ENCODE data around the gene EPHB1.

EPHB1 gene

GRCh38 chr3:134899786-134900185 lies 104.7 kb downstream of the EPHB1 start:
- no peak for DNase-seq (ENCODE audit: low read depth in 1 of 2, low spot score in 1 of 2)
- no peak for TF ChIP-seq CTCF (IDR thresholded peaks at IDR 0.05; ENCODE audit: insufficient read depth, low read length)
- TF ChIP-seq POLR2AphosphoS5 (IDR thresholded peaks at IDR 0.05; ENCODE audit: low read depth): no peak
- no peak for TF ChIP-seq REST (IDR thresholded peaks at IDR 0.05; ENCODE audit: insufficient replicate concordance, low read depth)
- no peak for TF ChIP-seq GABPA (IDR thresholded peaks at IDR 0.05; ENCODE audit: low read depth)
- TF ChIP-seq SPI1 (IDR thresholded peaks at IDR 0.05; ENCODE audit: borderline replicate concordance, low read depth): no peak
- Histone ChIP-seq H3K27me3 (ENCODE audit: insufficient read depth, poor library complexity, severe bottlenecking) (peaks cover 5% of the 10 kb centered on the region), H3K4me3 (replicated peaks; ENCODE audit: insufficient read depth, low read length) (no peak overlapping the region), H3K27ac (replicated peaks) (no peak overlapping the region)

GRCh38 chr3:134900482-134900881 lies 105.4 kb downstream of the EPHB1 start:
- TF ChIP-seq GABPA (IDR thresholded peaks at IDR 0.05; ENCODE audit: low read depth) (no peak), CTCF (IDR thresholded peaks at IDR 0.05; ENCODE audit: insufficient read depth, low read length) (no peak), REST (IDR thresholded peaks at IDR 0.05; ENCODE audit: insufficient replicate concordance, low read depth) (no peak), SPI1 (IDR thresholded peaks at IDR 0.05; ENCODE audit: borderline replicate concordance, low read depth) (no peak), POLR2AphosphoS5 (IDR thresholded peaks at IDR 0.05; ENCODE audit: low read depth) (no peak)
- Histone ChIP-seq H3K27me3 (ENCODE audit: insufficient read depth, poor library complexity, severe bottlenecking) (peaks cover 1% of the 10 kb centered on the region), H3K27ac (replicated peaks) (no peak overlapping the region), H3K4me3 (replicated peaks; ENCODE audit: insufficient read depth, low read length) (no peak overlapping the region)
- no peak for DNase-seq (ENCODE audit: low read depth in 1 of 2, low spot score in 1 of 2)

- Histone ChIP-seq H3K4me3 (replicated peaks; ENCODE audit: insufficient read depth, low read length) (no peak overlapping the region), H3K27ac (replicated peaks) (no peak overlapping the region), H3K27me3 (ENCODE audit: insufficient read depth, poor library complexity, severe bottlenecking) (no peaks in the 10 kb centered on the region)
- DNase-seq (ENCODE audit: low read depth in 1 of 2, low spot score in 1 of 2): no peak
- TF ChIP-seq POLR2AphosphoS5 (IDR thresholded peaks at IDR 0.05; ENCODE audit: low read depth) (no peak), CTCF (IDR thresholded peaks at IDR 0.05; ENCODE audit: insufficient read depth, low read length) (no peak), GABPA (IDR thresholded peaks at IDR 0.05; ENCODE audit: low read depth) (no peak), SPI1 (IDR thresholded peaks at IDR 0.05; ENCODE audit: borderline replicate concordance, low read depth) (no peak), REST (IDR thresholded peaks at IDR 0.05; ENCODE audit: insufficient replicate concordance, low read depth) (no peak)
Measured at GRCh38 chr3:134901461-134901860, 106.4 kb downstream of the EPHB1 start.
